Upper lobe of left lung (tissue), 6 donors: Measurements from ENCODE around the gene EWSR1. TPM values are rescaled to one million over a fixed set of nuclear protein-coding genes. Genes with fewer than 3 reads are reported as not detected.

Experiments
- ATAC-seq, 2 donors: fragments of 200-7000 bp; cut with Tn5 transposase; one replicate each; pipeline ENCODE4 v1.9.1; 2022; ENCODE audit warnings: mild to moderate bottlenecking in 2 of 2, moderate library complexity in 2 of 2; ENCODE audit not compliant: low FRiP score in 2 of 2
- DNase-seq, 2 donors: peaks; one replicate each; pipeline ENCODE4 v3.0.0-alpha.2; 2019 to 2020
- H3K27ac ChIP-seq, 4 donors: fragments of 200-600 bp; sonication (generic); one replicate each; pipeline ENCODE4 v1.5.1; 2016 to 2019
- H3K27me3 ChIP-seq, 4 donors: fragments of 200-600 bp; sonication (generic); one replicate each; pipeline ENCODE4 v1.5.1; 2017 to 2019
- H3K36me3 ChIP-seq, 4 donors: fragments of 200-600 bp; sonication (generic); one replicate each; pipeline ENCODE4 v1.5.1; 2016 to 2019
- H3K4me1 ChIP-seq, 4 donors: fragments of 200-600 bp; sonication (generic); one replicate each; pipeline ENCODE4 v1.5.1; 2018 to 2019
- H3K4me3 ChIP-seq, 4 donors: fragments of 200-600 bp; sonication (generic); one replicate each; pipeline ENCODE4 v1.5.1; 2017 to 2019; ENCODE audit warnings: mild to moderate bottlenecking in 2 of 4, moderate library complexity in 1 of 4
- H3K9me3 ChIP-seq, 4 donors: fragments of 200-600 bp; sonication (generic); one replicate each; pipeline ENCODE4 v1.5.1; 2018 to 2019
- CTCF ChIP-seq, 6 experiments: fragments of 450-650 bp in 4 of 6; fragments of 200-600 bp in 2 of 6; sonication (generic) in 2 of 6; IDR thresholded peaks; one replicate each; pipeline ENCODE4 v1.5.1; 2016 to 2019; ENCODE audit warnings: antibody characterized with exemption in 6 of 6
- EP300 ChIP-seq, 4 donors: sonication (generic); formaldehyde crosslinking; IDR thresholded peaks; one replicate each; pipeline ENCODE4 v1.5.1; 2017; ENCODE audit warnings: antibody characterized with exemption in 4 of 4, control low read depth in 2 of 4
- POLR2A ChIP-seq, 4 donors: fragments of 450-650 bp; IDR thresholded peaks; one replicate each; pipeline ENCODE4 v1.5.1; 2016 to 2017; ENCODE audit warnings: antibody characterized with exemption in 4 of 4, mild to moderate bottlenecking in 2 of 4
- POLR2AphosphoS5 ChIP-seq, 2 donors: sonication (generic); formaldehyde crosslinking; IDR thresholded peaks; one replicate each; pipeline ENCODE4 v1.5.1; 2017; ENCODE audit warnings: antibody characterized with exemption in 2 of 2
- WGBS, 2 donors: methylation state at CpG; one replicate each; pipeline ENCODE4 v1.1.5; 2017 to 2018; 5-methylcytosine and 5-hydroxymethylcytosine counted together
- total RNA-seq, 6 donors: library from RNA; depleted of rRNA in 4 of 6; stranded (reverse); fragments of >200 nt in 4 of 6; gene quantifications; one replicate each; pipeline versions ENCODE4 v1.1.0 to v1.2.1, GENCODE V29; 2016 to 2021
- donor health status: DM: no; HTN: no; CAD: no; lungs with moderate emphysema.
- donor health status: DM: no; HTN: yes; CAD: no; lungs with severe emphysema.

EWSR1 gene
- total RNA-seq, 6 donors from 2014 or later, result 156 to 293 (median 183) TPM

- WGBS, 2 donors, result 83 to 89% methylated on average over 12 of the region's 12 CpGs
- TF ChIP-seq POLR2AphosphoS5 (IDR thresholded peaks at IDR 0.05), result no peak
- no peak for TF ChIP-seq POLR2A (IDR thresholded peaks at IDR 0.05)
- no peak for TF ChIP-seq CTCF (IDR thresholded peaks at IDR 0.05)
- no peak for TF ChIP-seq EP300 (IDR thresholded peaks at IDR 0.05)
- no peaks in the 10 kb centered on the region for H3K9me3 ChIP-seq
- H3K4me1 ChIP-seq, result peaks cover 0 to 9% (median 0%) of the 10 kb centered on the region in 4 donors
- peaks cover 35 to 100% (median 90%) of the 10 kb centered on the region in 4 donors for H3K36me3 ChIP-seq
- peak in 1 of 2 donors; percentile 60 for DNase-seq
- no peak for ATAC-seq
- no peaks in the 10 kb centered on the region for H3K27me3 ChIP-seq
- H3K4me3 ChIP-seq, result no peak overlapping the region
- H3K27ac ChIP-seq, result no peak overlapping the region
These were observed 69.7 kb downstream of the EWSR1 start for GRCh38 chr22:29337631-29338284.

- Histone ChIP-seq H3K27ac (no peak overlapping the region), H3K4me3 (no peak overlapping the region), H3K9me3 (no peaks in the 10 kb centered on the region), H3K36me3 (peaks cover 35 to 100% (median 86%) of the 10 kb centered on the region in 4 donors), H3K4me1 (peaks cover 0 to 9% (median 1%) of the 10 kb centered on the region in 4 donors), H3K27me3 (no peaks in the 10 kb centered on the region)
- TF ChIP-seq POLR2AphosphoS5 (IDR thresholded peaks at IDR 0.05) (no peak), POLR2A (IDR thresholded peaks at IDR 0.05) (no peak), CTCF (IDR thresholded peaks at IDR 0.05) (no peak), EP300 (IDR thresholded peaks at IDR 0.05) (no peak)
- WGBS, 2 donors, result 95 to 97% methylated on average over 5 to 6 of the region's 6 CpGs
- no peak for DNase-seq
- no peak for ATAC-seq
These were observed 70.3 kb downstream of the EWSR1 start for GRCh38 chr22:29338398-29338797.

GRCh38 chr22:29339381-29340235, 71.5 kb downstream of the EWSR1 start:
- 87 to 92% methylated on average over 22 to 23 of the region's 23 CpGs for WGBS, 2 donors
- ATAC-seq (no peak), DNase-seq (no peak)
- H3K27ac ChIP-seq, result no peak overlapping the region
- H3K9me3 ChIP-seq, result no peaks in the 10 kb centered on the region
- H3K27me3 ChIP-seq, result no peaks in the 10 kb centered on the region
- peaks cover 33 to 99% (median 81%) of the 10 kb centered on the region in 4 donors for H3K36me3 ChIP-seq
- TF ChIP-seq POLR2A (IDR thresholded peaks at IDR 0.05), result no peak
- H3K4me1 ChIP-seq, result peaks cover 0 to 16% (median 4%) of the 10 kb centered on the region in 4 donors
- H3K4me3 ChIP-seq, result no peak overlapping the region

- Histone ChIP-seq H3K9me3 (no peaks in the 10 kb centered on the region), H3K4me1 (peaks cover 0 to 16% (median 5%) of the 10 kb centered on the region in 4 donors), H3K27ac (no peak overlapping the region), H3K36me3 (peaks cover 33 to 97% (median 79%) of the 10 kb centered on the region in 4 donors), H3K27me3 (no peaks in the 10 kb centered on the region), H3K4me3 (no peak overlapping the region)
- WGBS, 2 donors, result 94% methylated on average over 5 of the region's 8 CpGs; no CpG with 5 or more reads in 1 of the 2 donors
- ATAC-seq (no peak), DNase-seq (no peak)
- no peak for TF ChIP-seq EP300 (IDR thresholded peaks at IDR 0.05)
- no peak for TF ChIP-seq POLR2AphosphoS5 (IDR thresholded peaks at IDR 0.05)
- TF ChIP-seq POLR2A (IDR thresholded peaks at IDR 0.05), result no peak
- TF ChIP-seq CTCF (IDR thresholded peaks at IDR 0.05), result no peak
These were observed 72.5 kb downstream of the EWSR1 start for GRCh38 chr22:29340566-29340965.
